HepG2 (cell line): ENCODE results near the gene PDZD2. TPM values are rescaled to one million over a fixed set of nuclear protein-coding genes. Genes with fewer than 3 reads are reported as not detected.

Experiments
- ATAC-seq: fragments of 200-7000 bp; cut with Tn5 transposase; 3 replicates; pipeline ENCODE4 v1.9.1; 2020; ENCODE audit warnings: mild to moderate bottlenecking, moderate library complexity
- BruUV-seq: library from RNA; stranded (reverse); fragments of 400-500 nt; replicated peaks from 2 replicates; lab custom pipeline; 2021; lab: Mats Ljungman, UMichigan
- CTCF ChIA-PET: fragments of 300-600 bp; formaldehyde crosslinking; extraction: SDS; loops from one replicate; lab custom pipeline; 2021; ENCODE audit warnings: low total read pairs, inconsistent platforms, low intra/inter-chr PET ratio; lab: Yijun Ruan, JAX
- POLR2A ChIA-PET: fragments of 350-600 bp; sonication (Branson Sonifier 250); formaldehyde crosslinking; loops from one replicate; lab custom pipeline; 2020; ENCODE audit warnings: antibody characterized with exemption, inconsistent platforms; lab: Yijun Ruan, JAX
- DNase-seq: peaks from one replicate; pipeline ENCODE4 v3.0.0-alpha.2; 2015; ENCODE audit warnings: low spot score
- FAIRE-seq: peaks from 3 replicates; lab custom pipeline; 2011; peaks lifted over from hg19 to GRCh38; lab: Jason Lieb, UNC
- H2AFZ ChIP-seq: one replicate; pipeline ENCODE4 v1.6.1; 2011; ENCODE audit warnings: low read length, inconsistent platforms
- H3K27ac ChIP-seq: fragments of 300-600 bp; 3 replicates; pipeline ENCODE4 v1.8.0; 2011; ENCODE audit warnings: mixed run types, mild to moderate bottlenecking, mixed read lengths, low read length, inconsistent platforms; ENCODE audit not compliant: insufficient read depth; ENCODE audit errors: extremely low read length
- H3K27me3 ChIP-seq, 2 experiments: fragments of 200-600 bp in 1 of 2; 2 replicates in 1 of 2; 3 replicates in 1 of 2; pipeline versions ENCODE4 v1.6.0 to v1.8.0; 2011; ENCODE audit warnings: low read length in 2 of 2, mild to moderate bottlenecking in 2 of 2, moderate library complexity in 2 of 2, inconsistent platforms in 1 of 2; ENCODE audit not compliant: insufficient read depth in 2 of 2, control insufficient read depth in 1 of 2
- H3K36me3 ChIP-seq, 2 experiments: fragments of 200-600 bp in 1 of 2; replicated peaks in 1 of 2; 2 replicates in 1 of 2; 3 replicates in 1 of 2; pipeline versions ENCODE4 v1.5.1 to v1.8.0; 2011; ENCODE audit warnings: low read length in 2 of 2, inconsistent platforms in 1 of 2; ENCODE audit not compliant: insufficient read depth in 2 of 2, control insufficient read depth in 1 of 2
- H3K4me1 ChIP-seq: 2 replicates; pipeline ENCODE4 v1.5.1; 2012; ENCODE audit warnings: low read length, inconsistent platforms; ENCODE audit not compliant: insufficient read depth
- H3K4me2 ChIP-seq: 2 replicates; pipeline ENCODE4 v1.6.0; 2011; ENCODE audit warnings: low read depth, low read length, inconsistent platforms
- H3K4me3 ChIP-seq, 3 experiments: fragments of 200-600 bp in 1 of 3; sonication (generic), shearing (Covaris generic) in 1 of 3; replicated peaks in 1 of 3; 2 replicates each; pipeline ENCODE4 v1.5.1; 2011 to 2016; ENCODE audit warnings: low read length in 3 of 3, inconsistent platforms in 2 of 3, low read depth in 2 of 3, mild to moderate bottlenecking in 2 of 3, control low read depth in 1 of 3, mixed read lengths in 1 of 3; ENCODE audit not compliant: insufficient read depth in 1 of 3
- H3K79me2 ChIP-seq: one replicate; pipeline ENCODE4 v1.6.1; 2011; ENCODE audit warnings: low read length, inconsistent platforms; ENCODE audit not compliant: insufficient read depth
- H3K9ac ChIP-seq: 2 replicates; pipeline ENCODE4 v1.6.0; 2011; ENCODE audit warnings: mild to moderate bottlenecking, low read depth, low read length, inconsistent platforms; ENCODE audit not compliant: insufficient read depth
- H3K9me3 ChIP-seq: 2 replicates; pipeline ENCODE4 v1.5.1; 2012; ENCODE audit warnings: mild to moderate bottlenecking, low read length
- H4K20me1 ChIP-seq: 2 replicates; pipeline ENCODE4 v1.6.0; 2011; ENCODE audit warnings: inconsistent platforms, mild to moderate bottlenecking, low read length, moderate library complexity; ENCODE audit not compliant: insufficient read depth
- ATF7 ChIP-seq, 2 experiments: fragments of 450-650 bp in 1 of 2; sonication (generic) in 1 of 2; formaldehyde crosslinking in 1 of 2; IDR thresholded peaks; 2 replicates each; pipeline versions ENCODE4 v1.4.0 to v1.6.1; 2016 to 2020; ENCODE audit warnings: antibody characterized with exemption in 1 of 2, mild to moderate bottlenecking in 1 of 2, missing genetic modification reagents in 1 of 2
- DPF2 ChIP-seq: sonication (generic); formaldehyde crosslinking; IDR thresholded peaks from 2 replicates; pipeline ENCODE4 v1.4.0; 2020; ENCODE audit warnings: mild to moderate bottlenecking, low read depth, missing genetic modification reagents, borderline replicate concordance
- GATAD2A ChIP-seq: IDR thresholded peaks from 2 replicates; pipeline ENCODE4 v1.6.1; 2016
- HMGA1 ChIP-seq: sonication (generic); formaldehyde crosslinking; conservative IDR thresholded peaks from 2 replicates; pipeline ENCODE4 v1.4.0; 2020; ENCODE audit warnings: missing genetic modification reagents
- MZF1 ChIP-seq: sonication (generic); formaldehyde crosslinking; IDR thresholded peaks from 2 replicates; pipeline ENCODE4 v1.8.1; 2023; ENCODE audit warnings: mild to moderate bottlenecking, missing genetic modification reagents, borderline replicate concordance
- SIX1 ChIP-seq: sonication (generic); formaldehyde crosslinking; IDR thresholded peaks from 2 replicates; pipeline ENCODE4 v1.4.0; 2020; ENCODE audit warnings: missing genetic modification reagents, borderline replicate concordance
- TCF7 ChIP-seq: sonication (generic); IDR thresholded peaks from 2 replicates; pipeline ENCODE4 v1.6.1; 2016; ENCODE audit warnings: antibody characterized with exemption, low read depth
- ZMYM2 ChIP-seq: sonication (generic); formaldehyde crosslinking; IDR thresholded peaks from 2 replicates; pipeline ENCODE4 v1.8.0; 2022; ENCODE audit warnings: mild to moderate bottlenecking, missing genetic modification reagents
- ZNF12 ChIP-seq: sonication (generic); formaldehyde crosslinking; IDR thresholded peaks from 2 replicates; pipeline ENCODE4 v1.5.0; 2020; ENCODE audit warnings: missing genetic modification reagents
- ZNF333 ChIP-seq: sonication (generic); formaldehyde crosslinking; IDR thresholded peaks from 2 replicates; pipeline ENCODE4 v1.4.0; 2020; ENCODE audit warnings: mild to moderate bottlenecking, missing genetic modification reagents, borderline replicate concordance
- ZNF720 ChIP-seq: sonication (generic); formaldehyde crosslinking; IDR thresholded peaks from 2 replicates; pipeline ENCODE4 v1.4.0; 2020; ENCODE audit warnings: missing genetic modification reagents
- ZNF773 ChIP-seq: sonication (generic); formaldehyde crosslinking; IDR thresholded peaks from 2 replicates; pipeline ENCODE4 v1.4.0; 2020; ENCODE audit warnings: missing genetic modification reagents, borderline replicate concordance
- ZNF788 ChIP-seq: sonication (generic); formaldehyde crosslinking; IDR thresholded peaks from 2 replicates; pipeline ENCODE4 v1.5.0; 2020; ENCODE audit warnings: mild to moderate bottlenecking, missing genetic modification reagents, borderline replicate concordance
- ZNF839 ChIP-seq: sonication (generic); formaldehyde crosslinking; IDR thresholded peaks from 2 replicates; pipeline ENCODE4 v1.4.0; 2020; ENCODE audit warnings: missing genetic modification reagents, mild to moderate bottlenecking, borderline replicate concordance
- WGBS: methylation state at CpG from one replicate; pipeline ENCODE4 v1.1.6; 2017; ENCODE audit warnings: low lambda C conversion rate; 5-methylcytosine and 5-hydroxymethylcytosine counted together
- in situ Hi-C: cut with HindIII; loops from 2 replicates; pipeline ENCODE4 v1.10.0; 2017; ENCODE audit warnings: low pct_unique_long_range_greater_than_20kb; ENCODE audit not compliant: extremely low pct_ligation_motif_present
- intact Hi-C: fragments of 100-400 bp; cut with micrococcal nuclease; formaldehyde crosslinking; loops from one replicate; pipeline ENCODE4 v1.10.0; 2022; ENCODE audit not compliant: unreplicated experiment
- polyA plus RNA-seq, 8 experiments: library from polyadenylated mRNA; depleted of rRNA in 3 of 8; stranded (reverse) in 7 of 8; unstranded in 1 of 8; fragments of >200 nt; fragmentation: Illumina TruSeq in 4 of 8; extraction: Trizol in 4 of 8; gene quantifications; 2 replicates each; pipeline versions ENCODE4 v1.2.1 to v1.2.3, GENCODE V29; 2011 to 2016; ENCODE audit warnings: low read depth in 4 of 8, missing spikeins in 1 of 8, mixed read lengths in 1 of 8; ENCODE audit not compliant: insufficient read depth in 1 of 8
- total RNA-seq, 5 experiments: library from RNA; depleted of rRNA; stranded (reverse); fragments of >200 nt; fragmentation: Illumina TruSeq; extraction: Trizol; gene quantifications; 2 replicates each; pipeline ENCODE4 v1.2.3, GENCODE V29; 2016; ENCODE audit warnings: low read depth in 1 of 5
- TF ChIP-seq, protein P1 (sequence below): IDR thresholded peaks from 2 replicates; pipeline ENCODE4 v1.6.1; 2016; ENCODE audit warnings: low read depth, control low read depth
- TF ChIP-seq, protein P2 (sequence below): sonication (generic); formaldehyde crosslinking; IDR thresholded peaks from 2 replicates; pipeline ENCODE4 v1.5.1; 2020; ENCODE audit warnings: missing genetic modification reagents, mild to moderate bottlenecking, borderline replicate concordance
- TF ChIP-seq, protein P3 (sequence below): sonication (generic); formaldehyde crosslinking; IDR thresholded peaks from 2 replicates; pipeline ENCODE4 v1.9.0; 2021; ENCODE audit warnings: missing genetic modification reagents, borderline replicate concordance

PDZD2 gene
- total and polyA plus RNA-seq, 2 of the 13 experiments (the other 11 are each of a cell fraction or from before 2014, with no cell fraction given) = 0.04 TPM; not detected in 1

DNA sequence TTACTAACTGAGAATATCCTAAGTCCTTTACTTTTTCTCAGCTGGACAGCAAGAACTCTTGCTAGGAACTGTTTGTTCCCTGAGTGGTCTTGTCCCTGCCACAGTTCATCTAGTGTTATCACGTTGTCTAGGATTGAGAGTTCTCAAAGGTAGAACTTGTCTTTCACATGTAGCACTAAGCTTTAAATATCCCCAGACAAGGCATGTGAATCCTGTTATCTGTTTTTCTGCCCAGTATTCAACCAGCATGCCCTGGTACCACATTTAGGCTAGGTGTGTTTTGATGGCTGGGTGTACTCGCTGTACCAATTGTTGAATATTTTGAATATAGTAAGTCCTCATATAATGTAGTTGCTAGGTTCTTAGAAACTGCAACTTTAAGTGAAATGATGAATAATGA, 27.9 kb upstream of the PDZD2 start:
- no peak for ATAC-seq
- Histone ChIP-seq H3K27ac (no peak overlapping the region), H3K4me1 (no peaks in the 10 kb centered on the region), H3K79me2 (no peaks in the 10 kb centered on the region), H3K27me3 (peaks cover 0 to 12% of the 10 kb centered on the region in 2 experiments; a peak in 2 of 5 replicates), H3K9me3 (no peaks in the 10 kb centered on the region), H4K20me1 (no peaks in the 10 kb centered on the region), H3K36me3 (no peaks in the 10 kb centered on the region), H3K9ac (no peak overlapping the region), H3K4me3 (no peak overlapping the region), H3K4me2 (no peak overlapping the region), H2AFZ (no peak overlapping the region)
- POLR2A ChIA-PET = no interaction called here
- no peak for DNase-seq
- no peak for FAIRE-seq
- CTCF ChIA-PET = no interaction called here
- 25% methylated on average over 2 of the region's 2 CpGs for WGBS
- BruUV-seq = no TSS peak
- intact Hi-C loops (no loop called here), in situ Hi-C loops (no loop called here)
- TF ChIP-seq HMGA1 (no peak), ATF7 (IDR thresholded peaks at IDR 0.05) (no peak), ATF7 (CRISPR knock-in tag; IDR thresholded peaks at IDR 0.05) (no peak), ZMYM2 (CRISPR knock-in tag) (no peak), MZF1 (no peak), ZNF12 (CRISPR knock-in tag) (no peak), DPF2 (CRISPR knock-in tag) (no peak), GATAD2A (CRISPR knock-in tag) (no peak), ZNF333 (CRISPR knock-in tag) (no peak), ZNF720 (CRISPR knock-in tag) (no peak), SIX1 (no peak), ZNF839 (CRISPR knock-in tag) (no peak), TCF7 (no peak), ZNF773 (CRISPR knock-in tag) (no peak), ZNF788 (CRISPR knock-in tag) (no peak)
- TF ChIP-seq, protein P1, sequence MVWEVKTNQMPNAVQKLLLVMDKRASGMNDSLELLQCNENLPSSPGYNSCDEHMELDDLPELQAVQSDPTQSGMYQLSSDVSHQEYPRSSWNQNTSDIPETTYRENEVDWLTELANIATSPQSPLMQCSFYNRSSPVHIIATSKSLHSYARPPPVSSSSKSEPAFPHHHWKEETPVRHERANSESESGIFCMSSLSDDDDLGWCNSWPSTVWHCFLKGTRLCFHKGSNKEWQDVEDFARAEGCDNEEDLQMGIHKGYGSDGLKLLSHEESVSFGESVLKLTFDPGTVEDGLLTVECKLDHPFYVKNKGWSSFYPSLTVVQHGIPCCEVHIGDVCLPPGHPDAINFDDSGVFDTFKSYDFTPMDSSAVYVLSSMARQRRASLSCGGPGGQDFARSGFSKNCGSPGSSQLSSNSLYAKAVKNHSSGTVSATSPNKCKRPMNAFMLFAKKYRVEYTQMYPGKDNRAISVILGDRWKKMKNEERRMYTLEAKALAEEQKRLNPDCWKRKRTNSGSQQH (CRISPR knock-in tag) = no peak
- TF ChIP-seq, protein P2, sequence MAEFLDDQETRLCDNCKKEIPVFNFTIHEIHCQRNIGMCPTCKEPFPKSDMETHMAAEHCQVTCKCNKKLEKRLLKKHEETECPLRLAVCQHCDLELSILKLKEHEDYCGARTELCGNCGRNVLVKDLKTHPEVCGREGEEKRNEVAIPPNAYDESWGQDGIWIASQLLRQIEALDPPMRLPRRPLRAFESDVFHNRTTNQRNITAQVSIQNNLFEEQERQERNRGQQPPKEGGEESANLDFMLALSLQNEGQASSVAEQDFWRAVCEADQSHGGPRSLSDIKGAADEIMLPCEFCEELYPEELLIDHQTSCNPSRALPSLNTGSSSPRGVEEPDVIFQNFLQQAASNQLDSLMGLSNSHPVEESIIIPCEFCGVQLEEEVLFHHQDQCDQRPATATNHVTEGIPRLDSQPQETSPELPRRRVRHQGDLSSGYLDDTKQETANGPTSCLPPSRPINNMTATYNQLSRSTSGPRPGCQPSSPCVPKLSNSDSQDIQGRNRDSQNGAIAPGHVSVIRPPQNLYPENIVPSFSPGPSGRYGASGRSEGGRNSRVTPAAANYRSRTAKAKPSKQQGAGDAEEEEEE (CRISPR knock-in tag) = no peak
- TF ChIP-seq, protein P3, sequence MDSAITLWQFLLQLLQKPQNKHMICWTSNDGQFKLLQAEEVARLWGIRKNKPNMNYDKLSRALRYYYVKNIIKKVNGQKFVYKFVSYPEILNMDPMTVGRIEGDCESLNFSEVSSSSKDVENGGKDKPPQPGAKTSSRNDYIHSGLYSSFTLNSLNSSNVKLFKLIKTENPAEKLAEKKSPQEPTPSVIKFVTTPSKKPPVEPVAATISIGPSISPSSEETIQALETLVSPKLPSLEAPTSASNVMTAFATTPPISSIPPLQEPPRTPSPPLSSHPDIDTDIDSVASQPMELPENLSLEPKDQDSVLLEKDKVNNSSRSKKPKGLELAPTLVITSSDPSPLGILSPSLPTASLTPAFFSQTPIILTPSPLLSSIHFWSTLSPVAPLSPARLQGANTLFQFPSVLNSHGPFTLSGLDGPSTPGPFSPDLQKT (CRISPR knock-in tag) = no peak
